Left ventricle myocardium inferior (tissue), 1 donor: ENCODE measurements around the gene THUMPD3. TPM values are rescaled to one million over a fixed set of nuclear protein-coding genes. Genes with fewer than 3 reads are reported as not detected.

Experiments used
- DNase-seq: peaks from one replicate; pipeline ENCODE4 v3.0.0-alpha.2; 2020
- H3K27ac ChIP-seq: fragments of 200-600 bp; replicated peaks from 2 replicates; pipeline ENCODE4 v1.8.0; 2021
- H3K27me3 ChIP-seq: fragments of 200-600 bp; 2 replicates; pipeline ENCODE4 v1.8.0; 2021; ENCODE audit warnings: low read depth
- H3K36me3 ChIP-seq: fragments of 200-600 bp; 2 replicates; pipeline ENCODE4 v1.8.0; 2021
- H3K4me1 ChIP-seq: fragments of 200-600 bp; 2 replicates; pipeline ENCODE4 v1.8.0; 2021
- H3K4me3 ChIP-seq: fragments of 200-600 bp; 2 replicates; pipeline ENCODE4 v1.8.0; 2021; ENCODE audit warnings: mild to moderate bottlenecking, moderate library complexity
- H3K9me3 ChIP-seq: fragments of 200-600 bp; replicated peaks from 2 replicates; pipeline ENCODE4 v1.8.0; 2021
- intact Hi-C: fragments of 100-400 bp; cut with micrococcal nuclease; formaldehyde crosslinking; loops from one replicate; pipeline ENCODE4 v1.11.0; 2022
- total RNA-seq: library from RNA; stranded (reverse); fragmentation: NEBNext Ultra II Directional; extraction: Animal tissue kit (Norgen Biotek cat#: 25700); gene quantifications from one replicate; pipeline ENCODE4 v1.2.1, GENCODE V29; 2021
- TF ChIP-seq, protein P1 (sequence below): fragments of 200-600 bp; IDR thresholded peaks from 2 replicates; pipeline ENCODE4 v1.8.0; 2021; ENCODE audit warnings: antibody characterized with exemption, mild to moderate bottlenecking, borderline replicate concordance
- donor health status: DM: no; HTN: yes; CAD: no; lungs with severe emphysema.

The THUMPD3 gene
- total RNA-seq, 1 donor from 2014 or later: 57.4 TPM

DNA sequence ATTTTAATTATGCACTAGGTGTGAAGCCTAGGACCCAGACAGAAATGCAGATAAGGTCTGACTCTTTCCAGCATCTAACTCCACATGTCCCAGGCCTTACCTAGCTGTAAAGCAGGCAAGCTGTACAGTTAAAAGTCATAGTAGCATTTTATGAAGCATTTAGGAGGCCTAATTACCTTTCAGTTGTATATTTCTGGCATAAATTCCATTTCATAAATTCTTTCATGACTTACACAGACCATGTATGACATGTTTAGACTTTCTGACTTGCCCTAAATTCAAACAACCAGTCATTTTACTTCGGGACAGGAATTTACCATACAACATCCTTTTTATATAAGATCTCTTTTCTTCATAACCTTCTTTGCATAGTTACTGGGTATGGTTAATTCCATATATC is 35.3 kb upstream of the THUMPD3 start:
- no peak for DNase-seq
- Histone ChIP-seq H3K4me3 (no peak overlapping the region), H3K9me3 (no peaks in the 10 kb centered on the region), H3K36me3 (no peaks in the 10 kb centered on the region), H3K27ac (no peak overlapping the region), H3K4me1 (no peaks in the 10 kb centered on the region), H3K27me3 (no peaks in the 10 kb centered on the region)
- TF ChIP-seq, protein P1, sequence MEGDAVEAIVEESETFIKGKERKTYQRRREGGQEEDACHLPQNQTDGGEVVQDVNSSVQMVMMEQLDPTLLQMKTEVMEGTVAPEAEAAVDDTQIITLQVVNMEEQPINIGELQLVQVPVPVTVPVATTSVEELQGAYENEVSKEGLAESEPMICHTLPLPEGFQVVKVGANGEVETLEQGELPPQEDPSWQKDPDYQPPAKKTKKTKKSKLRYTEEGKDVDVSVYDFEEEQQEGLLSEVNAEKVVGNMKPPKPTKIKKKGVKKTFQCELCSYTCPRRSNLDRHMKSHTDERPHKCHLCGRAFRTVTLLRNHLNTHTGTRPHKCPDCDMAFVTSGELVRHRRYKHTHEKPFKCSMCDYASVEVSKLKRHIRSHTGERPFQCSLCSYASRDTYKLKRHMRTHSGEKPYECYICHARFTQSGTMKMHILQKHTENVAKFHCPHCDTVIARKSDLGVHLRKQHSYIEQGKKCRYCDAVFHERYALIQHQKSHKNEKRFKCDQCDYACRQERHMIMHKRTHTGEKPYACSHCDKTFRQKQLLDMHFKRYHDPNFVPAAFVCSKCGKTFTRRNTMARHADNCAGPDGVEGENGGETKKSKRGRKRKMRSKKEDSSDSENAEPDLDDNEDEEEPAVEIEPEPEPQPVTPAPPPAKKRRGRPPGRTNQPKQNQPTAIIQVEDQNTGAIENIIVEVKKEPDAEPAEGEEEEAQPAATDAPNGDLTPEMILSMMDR: no peak
- intact Hi-C loops: no loop called here

DNA sequence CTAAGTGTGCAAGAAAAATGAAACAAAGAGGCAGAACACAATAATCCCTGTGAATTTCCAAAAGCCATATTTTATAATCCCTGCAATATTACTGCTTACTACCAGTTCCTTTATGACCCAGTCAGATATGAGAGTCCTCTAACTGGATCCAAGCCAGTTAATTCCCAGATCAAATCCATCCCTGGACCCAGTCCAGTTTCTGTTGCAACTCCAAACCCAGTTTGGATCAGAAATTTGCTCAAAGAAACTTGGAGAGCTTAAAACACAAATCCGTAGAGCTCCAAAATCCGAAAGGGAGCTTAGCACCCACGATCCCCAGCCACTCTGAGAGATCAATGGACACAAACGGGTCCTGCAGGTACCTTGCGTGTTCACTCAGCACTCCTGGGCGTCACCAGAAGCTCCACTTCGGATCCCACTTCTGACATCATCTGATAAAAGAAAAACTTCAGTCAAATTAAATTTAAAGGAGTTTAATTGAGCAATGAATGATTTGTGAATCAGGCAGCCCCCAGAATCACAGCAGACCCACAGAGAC is 32.6 kb upstream of the THUMPD3 start:
- Histone ChIP-seq H3K4me1 (no peaks in the 10 kb centered on the region), H3K27ac (no peak overlapping the region), H3K27me3 (no peaks in the 10 kb centered on the region), H3K4me3 (no peak overlapping the region), H3K9me3 (no peaks in the 10 kb centered on the region), H3K36me3 (no peaks in the 10 kb centered on the region)
- TF ChIP-seq, protein P1: no peak
- DNase-seq: no peak
- intact Hi-C loops: no loop called here

DNA sequence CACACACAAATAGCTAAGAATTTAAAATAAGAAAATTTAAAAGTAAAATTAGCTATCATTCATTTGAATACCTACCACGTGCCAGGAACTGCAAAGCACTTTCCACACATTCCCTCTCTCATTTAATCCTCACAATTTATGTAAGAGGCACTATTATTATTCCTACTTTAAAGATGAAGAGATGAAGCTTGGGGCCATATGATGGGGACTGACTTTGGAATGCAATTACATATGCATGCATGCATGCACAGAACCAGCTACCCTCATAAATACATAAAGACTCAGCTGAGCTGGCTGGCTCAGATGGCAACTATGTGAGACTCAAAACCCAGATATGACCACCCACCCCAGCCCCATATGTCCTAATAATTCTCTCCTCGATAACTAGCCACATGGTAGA is 31.7 kb upstream of the THUMPD3 start:
- DNase-seq: no peak
- no peaks in the 10 kb centered on the region for H3K9me3 ChIP-seq
- H3K27me3 ChIP-seq: no peaks in the 10 kb centered on the region
- TF ChIP-seq, protein P1: no peak
- intact Hi-C loops: no loop called here
- no peak overlapping the region for H3K4me3 ChIP-seq
- no peaks in the 10 kb centered on the region for H3K36me3 ChIP-seq
- H3K27ac ChIP-seq: no peak overlapping the region
- no peaks in the 10 kb centered on the region for H3K4me1 ChIP-seq

DNA sequence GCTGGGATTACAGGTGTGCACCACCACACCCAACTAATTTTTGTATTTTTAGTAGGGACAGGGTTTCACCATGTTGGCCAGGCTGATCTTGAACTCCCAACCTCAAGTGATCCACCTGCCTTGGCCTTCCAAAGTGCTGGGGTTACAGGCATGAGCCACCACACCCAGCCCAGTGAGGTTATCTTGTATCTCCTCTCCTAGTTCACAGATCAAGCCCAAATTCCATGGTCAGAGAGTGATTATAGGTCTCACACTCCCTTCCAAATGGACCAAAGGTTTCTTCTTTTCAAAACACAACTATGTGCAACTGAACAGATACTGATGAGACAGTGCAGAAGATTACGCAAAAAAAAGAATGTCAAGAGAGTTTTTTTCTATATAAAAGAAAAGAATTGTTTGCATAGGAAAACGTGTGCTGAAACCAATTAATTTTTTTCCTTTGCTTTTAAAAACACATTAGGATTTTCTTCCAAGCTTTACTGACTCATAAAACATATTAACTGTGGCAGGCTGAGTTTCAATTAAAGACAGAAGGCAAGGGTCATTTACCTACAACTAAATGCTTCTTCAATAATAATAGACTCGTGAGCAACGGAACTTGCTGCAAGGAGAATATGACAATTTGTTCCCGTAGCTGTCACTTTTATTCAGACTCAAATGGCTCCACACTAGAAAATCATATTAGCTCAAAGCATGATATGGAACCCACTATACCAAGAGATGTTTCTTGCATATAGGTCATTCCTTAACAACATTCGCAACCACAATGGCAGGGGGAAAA is 30.4 kb upstream of the THUMPD3 start:
- no peak overlapping the region for H3K27ac ChIP-seq
- H3K27me3 ChIP-seq: no peaks in the 10 kb centered on the region
- H3K4me3 ChIP-seq: no peak overlapping the region
- H3K9me3 ChIP-seq: no peaks in the 10 kb centered on the region
- intact Hi-C loops: no loop called here
- no peaks in the 10 kb centered on the region for H3K36me3 ChIP-seq
- DNase-seq: no peak
- TF ChIP-seq, protein P1: no peak
- H3K4me1 ChIP-seq: no peaks in the 10 kb centered on the region

DNA sequence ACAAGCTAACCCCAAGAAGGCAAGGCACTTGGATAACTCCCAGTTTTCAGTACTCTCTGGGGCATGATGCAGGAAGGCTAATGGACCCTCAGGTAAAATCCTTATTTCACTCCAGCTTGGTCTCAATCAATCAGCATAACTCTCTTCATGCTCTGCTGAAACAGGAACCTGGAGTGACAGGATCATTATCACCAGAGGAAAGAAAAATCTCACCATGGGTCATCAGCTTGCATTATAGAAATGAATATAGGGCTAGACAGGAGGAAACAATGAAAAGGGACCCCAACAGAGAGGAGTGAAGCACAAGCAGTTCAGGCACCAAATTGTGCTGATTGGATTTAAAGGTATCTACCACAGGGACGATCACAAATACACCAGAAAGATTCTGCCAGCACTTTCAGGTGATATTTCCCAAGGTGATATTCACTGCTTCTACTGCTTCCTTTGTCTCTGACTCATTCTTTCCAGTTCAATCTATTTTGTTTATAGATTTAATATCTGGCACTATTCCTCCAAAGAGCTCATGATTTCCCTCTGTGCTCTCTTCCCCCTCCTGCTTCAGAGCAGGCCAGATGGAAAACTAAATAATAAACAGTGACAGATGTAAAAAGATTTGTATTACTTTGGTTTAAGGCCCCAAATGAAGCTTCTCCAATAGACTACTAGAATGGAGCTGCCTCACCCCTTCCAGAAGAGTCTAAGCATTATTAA is 22.9 kb upstream of the THUMPD3 start:
- intact Hi-C loops: no loop called here
- no peak overlapping the region for H3K4me3 ChIP-seq
- no peaks in the 10 kb centered on the region for H3K4me1 ChIP-seq
- H3K9me3 ChIP-seq: no peaks in the 10 kb centered on the region
- H3K27ac ChIP-seq: no peak overlapping the region
- no peaks in the 10 kb centered on the region for H3K36me3 ChIP-seq
- DNase-seq: no peak
- TF ChIP-seq, protein P1: no peak
- H3K27me3 ChIP-seq: no peaks in the 10 kb centered on the region
